DMS53 treated with DMSO at 0.1 percent for 48 hours (cell line): ENCODE measurements around the gene CERK.
A peak's percentile ranks its signal among the peaks of the same experiment; 100 is the strongest.
"Not testable (repeated sequence)": the region's sequence is repeated elsewhere in the genome, so short reads cannot be mapped to it uniquely, and the experiment has no call there.

Source experiments
- DNase-seq: peaks from one replicate; lab custom pipeline; 2025; ENCODE audit not compliant: unreplicated experiment; lab: John Stamatoyannopoulos, UW

Gene CERK

DNA sequence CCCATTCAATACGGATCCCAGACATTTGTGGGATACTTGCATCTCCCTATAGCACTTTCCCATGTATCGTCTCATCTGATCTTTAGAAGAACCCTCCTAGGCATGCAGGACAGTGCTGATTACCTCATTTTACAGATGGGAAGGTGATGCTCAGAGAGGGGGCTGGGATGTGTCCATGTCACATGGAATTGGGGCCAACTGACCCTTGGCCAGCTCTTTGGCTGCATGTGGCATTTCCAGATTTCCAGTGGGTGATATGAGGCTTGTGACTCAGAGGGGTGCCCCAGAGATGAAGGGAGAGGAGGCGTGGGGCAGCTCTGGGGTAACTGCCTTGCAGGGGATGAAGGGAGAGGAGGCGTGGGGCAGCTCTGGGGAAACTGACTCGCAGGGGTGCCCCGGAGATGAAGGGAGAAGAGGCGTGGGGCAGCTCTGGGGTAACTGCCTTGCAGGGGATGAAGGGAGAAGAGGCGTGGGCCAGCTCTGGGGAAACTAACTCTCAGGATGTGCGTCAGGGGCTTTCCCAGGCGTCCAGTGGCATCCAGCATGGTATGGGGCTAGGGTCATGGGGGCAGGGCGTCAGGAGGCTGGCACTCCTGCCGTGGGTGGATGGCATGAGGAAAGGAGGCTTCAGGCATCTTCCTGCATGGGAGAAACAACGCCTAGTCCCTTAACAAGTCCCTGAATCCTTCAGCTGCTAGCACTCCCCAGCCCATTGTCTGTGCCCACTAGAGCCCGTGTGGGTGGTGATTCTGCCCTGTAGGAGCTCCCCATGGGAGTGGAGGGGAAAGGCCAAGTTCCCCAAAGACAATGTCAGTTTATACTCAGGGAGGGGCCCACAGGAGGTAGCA is 11.9 kb upstream of the CERK start:
- DNase-seq: no peak

DNA sequence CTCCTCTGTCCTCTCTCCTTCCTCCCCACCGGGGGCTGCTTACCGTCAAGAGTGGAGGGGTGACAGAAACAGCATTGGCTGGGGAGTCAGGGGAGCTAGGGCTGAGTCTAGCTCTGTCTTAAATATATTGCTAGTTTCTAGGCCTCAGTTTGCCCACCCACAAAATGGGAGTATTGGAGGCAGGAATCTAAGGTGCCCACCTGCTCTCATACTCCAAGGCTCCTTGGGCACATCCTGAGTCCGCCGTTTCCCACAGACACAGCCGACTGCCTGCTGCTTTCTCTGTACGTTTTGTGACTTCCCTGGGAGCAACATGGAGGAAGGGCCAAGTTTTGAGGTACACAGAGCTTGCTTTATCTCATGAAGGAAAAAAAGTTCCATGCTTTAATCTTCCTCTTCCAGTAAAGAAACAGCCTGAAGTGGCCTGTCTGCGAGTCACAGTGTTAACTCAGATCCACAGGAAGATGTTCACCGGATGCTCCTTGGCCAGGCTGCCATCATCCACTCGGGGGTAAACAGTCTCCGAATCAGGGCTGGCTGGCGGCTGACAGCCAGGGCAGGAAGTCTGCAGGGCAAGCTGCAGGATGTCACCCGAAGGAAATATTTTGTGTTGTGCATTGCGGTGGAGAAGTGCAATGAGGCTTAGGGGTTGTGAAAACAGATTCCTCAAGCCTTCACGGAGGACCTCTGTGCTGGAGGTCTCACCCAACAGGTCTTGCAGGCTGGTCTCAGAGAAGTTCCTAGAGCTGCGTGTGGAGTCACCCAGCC is 11.0 kb upstream of the CERK start:
- DNase-seq: no peak

DNA sequence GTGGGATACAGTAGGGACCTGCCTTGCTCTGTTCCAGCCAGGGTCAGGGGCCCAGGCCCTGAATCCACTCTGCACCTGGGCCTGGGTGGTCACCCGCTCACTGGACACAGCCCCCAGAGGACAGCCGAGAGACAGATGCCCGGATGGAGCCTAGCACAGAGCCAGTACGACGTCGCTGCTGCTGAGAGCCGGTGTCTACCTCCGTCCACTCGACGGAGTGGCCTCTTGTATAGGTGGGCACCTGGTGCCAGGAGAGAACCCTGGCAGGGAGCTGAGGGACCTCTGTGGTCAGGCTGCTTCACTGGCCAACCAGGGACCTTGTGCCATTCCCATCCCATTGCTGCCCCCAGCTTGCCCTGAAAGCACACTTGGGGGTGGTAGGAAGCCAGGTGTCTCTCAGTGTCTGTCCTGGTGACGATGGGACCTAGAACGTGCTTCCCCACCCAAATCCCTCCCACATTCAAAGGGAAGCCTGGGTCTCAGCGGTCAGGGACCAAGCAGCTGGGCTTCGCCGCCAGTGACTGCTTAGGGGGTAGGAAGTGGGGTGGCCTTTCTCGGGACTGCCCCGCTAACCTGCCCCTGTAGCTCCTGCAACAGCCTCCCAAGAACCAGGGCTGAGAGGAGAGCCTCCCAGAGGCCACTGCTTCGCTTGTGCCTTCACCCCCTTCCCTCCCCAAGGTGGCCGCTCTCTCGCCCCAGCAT is 10.3 kb upstream of the CERK start:
- DNase-seq: no peak

DNA sequence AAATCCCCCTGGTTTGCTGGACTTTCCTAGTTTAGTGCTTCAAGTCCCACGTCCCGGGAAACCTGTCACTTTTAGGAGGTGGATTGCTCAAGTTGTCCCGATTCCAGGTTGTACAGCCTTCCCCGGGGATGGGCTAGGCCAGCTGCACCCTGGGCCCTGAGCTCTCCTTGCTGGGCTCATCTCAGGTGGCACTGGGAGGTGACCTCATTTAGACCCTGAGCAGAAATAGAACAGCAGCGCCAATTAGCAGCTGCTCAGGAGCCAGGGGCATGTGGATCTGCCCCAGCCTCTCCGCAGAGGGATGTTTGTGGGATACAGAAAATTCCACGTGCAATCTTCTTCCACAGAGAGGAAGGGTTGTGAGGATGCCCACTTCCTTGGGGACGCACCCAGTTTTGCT is 9.6 kb upstream of the CERK start:
- no peak for DNase-seq

DNA sequence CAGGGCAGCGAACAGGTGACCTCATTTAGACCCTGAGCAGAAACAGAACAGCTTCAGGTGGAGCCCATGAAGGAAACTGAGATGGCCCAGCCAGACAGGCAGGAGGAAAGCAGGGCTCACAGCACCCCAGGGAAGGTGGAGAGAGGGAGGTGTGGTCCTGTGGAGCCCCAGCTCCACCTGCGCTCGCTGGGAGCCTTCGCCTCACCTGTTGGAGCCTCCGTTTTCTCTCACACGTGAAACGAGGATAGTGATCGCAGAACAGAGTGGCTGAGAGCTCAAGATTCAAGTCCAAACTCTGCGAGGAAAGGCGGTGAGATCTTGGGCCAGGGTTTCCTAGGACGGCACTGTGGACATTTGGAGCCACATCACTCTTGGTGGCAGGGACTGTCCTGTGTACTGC is 8.6 kb upstream of the CERK start:
- DNase-seq: no peak

DNA sequence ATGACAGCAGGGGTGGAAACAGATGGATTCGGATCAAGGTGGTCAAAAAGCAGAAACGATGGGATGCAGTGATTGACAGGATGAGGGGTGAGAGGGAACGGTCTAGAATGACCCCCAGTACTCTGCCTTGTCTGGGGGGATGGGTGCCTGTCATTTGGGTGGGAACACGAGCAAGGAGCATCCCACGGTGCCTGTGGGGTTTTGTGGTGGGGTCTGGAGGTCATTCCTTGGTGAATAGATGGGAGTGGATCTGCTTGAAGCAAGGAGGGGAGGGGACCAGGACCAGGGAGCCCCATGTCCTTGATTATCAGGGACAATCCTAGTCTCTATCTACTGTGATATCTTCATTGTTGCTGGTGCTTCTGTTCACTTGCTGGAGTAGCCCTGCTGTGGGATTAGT is 8.1 kb upstream of the CERK start:
- DNase-seq: no peak

DNA sequence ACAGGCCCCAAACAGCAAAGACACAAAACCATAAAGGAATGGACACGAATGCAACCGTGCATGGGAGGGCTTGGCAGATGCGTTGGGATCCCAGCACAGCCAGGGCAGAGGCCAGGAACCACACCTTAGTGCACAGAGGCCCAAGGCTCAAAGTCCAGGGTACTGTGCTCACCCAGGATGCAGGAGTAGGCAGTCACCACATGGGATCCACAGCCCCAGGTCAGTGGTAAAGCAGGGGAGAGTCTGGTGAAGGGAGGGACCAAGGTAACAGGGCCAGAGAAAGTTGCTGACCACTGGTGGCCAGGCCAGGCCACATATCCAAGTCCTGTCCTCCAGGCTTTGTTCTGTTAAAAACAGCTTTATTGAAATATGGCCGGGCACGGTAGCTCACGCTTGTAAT is 6.5 kb upstream of the CERK start:
- DNase-seq: no peak

DNA sequence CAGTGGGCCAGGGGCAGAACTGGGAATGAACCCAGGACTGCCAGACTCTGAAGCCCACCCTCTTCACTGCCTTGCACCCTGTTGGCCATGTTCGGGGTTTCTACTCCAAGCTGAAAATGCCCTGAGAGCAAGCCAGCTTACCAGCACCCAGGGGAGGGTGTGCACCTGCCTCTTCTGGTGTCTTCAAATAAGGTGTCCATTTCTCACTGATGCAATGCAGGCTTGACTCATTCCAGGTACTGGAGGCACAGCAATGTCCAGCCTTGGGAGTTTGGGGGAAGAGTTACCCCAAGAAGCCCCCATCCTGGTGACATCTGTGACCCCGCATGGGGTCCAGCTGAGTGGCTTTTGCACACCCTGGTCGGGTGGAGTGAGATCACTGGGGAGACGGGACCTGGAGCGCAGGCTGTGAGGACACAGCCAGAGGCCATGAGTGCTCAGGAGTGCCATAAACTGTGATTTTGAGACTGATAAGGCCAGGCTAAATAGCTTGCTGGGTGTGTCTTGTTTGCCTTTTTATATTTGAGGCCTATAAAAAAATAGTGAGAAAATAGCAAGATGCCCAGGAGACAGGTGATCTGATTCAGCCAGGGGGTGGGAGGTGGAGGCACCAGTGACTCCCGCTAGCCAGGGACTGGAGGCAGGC is 4.6 kb upstream of the CERK start:
- DNase-seq: no peak

DNA sequence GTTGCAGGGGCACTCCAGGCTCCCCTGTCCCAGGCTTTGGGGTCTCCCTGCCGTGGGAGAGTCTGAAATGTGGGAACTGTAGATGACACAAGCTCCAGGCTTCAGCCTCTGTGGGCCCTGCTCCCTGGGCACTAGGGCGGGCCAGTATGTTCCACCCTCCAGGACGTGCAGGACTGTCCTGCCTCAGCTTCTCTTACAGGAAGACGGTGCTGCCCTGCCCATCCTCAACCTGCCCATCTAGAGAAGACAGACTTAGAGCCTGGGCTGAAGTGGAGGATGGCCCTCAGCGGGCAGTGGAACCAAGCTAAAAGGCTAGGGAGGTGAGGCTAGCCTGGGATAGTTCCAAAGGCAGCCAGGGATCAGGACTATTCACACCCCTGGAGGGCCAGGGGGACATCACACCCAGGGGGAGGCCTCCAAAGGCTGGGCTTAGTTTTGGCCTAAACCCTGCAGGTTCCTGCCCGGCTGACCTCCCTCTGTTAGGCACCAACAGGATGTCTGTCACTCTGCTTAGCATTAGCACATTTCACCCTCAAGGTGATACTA is 4.0 kb upstream of the CERK start:
- no peak for DNase-seq

DNA sequence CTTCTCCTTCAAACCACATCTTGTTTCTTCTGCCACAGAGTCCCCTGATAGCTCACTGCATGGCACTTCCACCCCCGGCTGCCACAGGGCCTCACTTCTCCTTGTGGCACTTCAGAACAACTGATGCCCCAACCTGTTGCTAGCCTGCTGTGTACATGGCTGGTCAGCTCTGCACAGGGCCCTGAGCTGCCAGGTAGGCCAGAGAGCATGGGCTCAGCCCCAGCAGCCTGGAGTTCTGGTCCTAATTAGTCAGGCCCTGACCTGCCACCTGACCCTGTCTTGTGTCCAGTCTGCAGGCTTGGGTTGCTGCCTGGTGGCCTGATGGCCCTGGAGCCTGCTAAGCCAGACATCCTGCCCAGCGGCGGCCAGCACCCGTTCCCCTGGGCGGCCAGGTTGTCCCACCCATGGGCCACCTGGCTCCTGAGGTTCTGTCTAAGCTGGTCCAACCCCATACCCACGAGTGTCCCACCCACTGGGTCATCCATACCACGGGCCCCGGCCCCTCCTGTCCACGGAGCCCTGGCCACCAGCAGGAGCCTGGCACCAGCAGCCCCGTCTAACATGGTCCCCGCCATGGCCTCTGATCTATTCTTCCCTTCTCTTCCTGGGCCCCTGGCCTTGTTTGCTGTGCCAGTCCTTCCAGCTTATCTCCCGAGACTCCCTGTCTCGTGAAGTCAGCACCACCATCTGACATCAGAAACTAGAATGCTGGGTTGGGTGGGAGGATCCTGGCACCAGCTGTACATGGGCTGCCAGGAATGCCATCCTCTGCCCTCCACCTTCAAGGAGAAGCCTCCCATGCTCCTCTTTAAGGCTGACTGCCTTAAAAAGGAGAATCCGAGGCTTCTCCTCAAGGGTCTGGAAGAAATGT is 3.1 kb upstream of the CERK start:
- no peak for DNase-seq

DNA sequence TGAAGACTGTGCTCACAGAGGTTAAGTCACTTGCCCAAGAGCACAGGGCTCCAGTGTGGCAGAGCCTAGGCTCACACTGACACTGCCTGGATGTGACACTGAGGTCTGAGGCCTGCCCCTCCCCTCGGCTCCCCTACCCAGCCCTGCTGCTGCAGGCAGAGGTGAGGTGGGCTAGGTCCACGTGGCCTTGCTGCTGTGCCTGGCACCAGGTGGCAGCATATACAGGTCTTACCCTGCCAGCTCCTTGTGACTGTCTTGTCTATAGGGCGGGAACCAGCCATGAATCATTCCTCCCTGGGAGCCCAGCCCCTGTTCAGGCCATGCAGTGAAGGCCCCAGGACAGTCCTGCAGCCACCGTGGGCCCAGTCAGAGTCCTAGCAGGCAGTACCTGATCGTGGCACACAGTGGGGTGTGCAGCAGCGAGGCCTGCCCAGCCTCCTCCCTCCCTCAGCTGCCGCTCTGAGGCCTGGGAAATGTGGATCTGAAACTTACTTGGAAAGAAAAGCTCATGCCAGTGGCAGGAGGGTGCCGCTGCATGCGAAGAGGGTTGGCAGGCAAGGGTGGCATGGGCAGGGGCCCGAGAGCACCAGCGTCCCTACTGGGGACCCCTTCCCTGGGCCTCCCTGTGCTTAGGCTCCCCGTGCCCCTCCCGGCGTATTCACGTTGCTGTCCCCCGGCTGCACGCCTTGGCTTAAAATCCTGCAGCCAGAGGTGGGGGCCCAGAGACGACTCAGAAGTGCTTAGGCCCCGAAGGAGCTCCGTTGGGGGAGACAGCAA is 1.2 kb upstream of the CERK start:
- DNase-seq: peak; percentile 74

DNA sequence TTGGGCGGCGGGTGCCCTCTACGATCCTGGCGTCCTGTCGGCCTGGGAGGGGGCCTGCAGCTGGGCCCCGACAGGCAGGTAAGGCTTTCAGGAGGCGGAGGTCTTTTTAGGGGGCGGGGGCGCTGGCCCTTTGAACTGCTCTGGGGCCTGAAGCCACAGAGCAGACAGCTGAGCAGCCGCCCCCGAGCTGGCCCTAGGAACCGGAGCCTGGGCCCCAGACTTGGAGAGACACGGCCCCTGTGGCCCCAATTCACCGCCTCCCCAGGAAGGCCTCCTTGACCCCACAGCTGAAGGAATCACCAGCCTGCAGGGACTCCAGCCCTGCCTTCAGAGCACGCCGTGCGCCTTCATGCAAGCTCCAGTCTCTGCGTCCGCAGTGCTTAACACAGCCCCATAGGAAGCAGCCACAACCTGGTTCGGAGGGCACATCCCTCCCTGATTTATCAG is 618 bp upstream of the CERK start:
- peak; percentile 74 for DNase-seq

DNA sequence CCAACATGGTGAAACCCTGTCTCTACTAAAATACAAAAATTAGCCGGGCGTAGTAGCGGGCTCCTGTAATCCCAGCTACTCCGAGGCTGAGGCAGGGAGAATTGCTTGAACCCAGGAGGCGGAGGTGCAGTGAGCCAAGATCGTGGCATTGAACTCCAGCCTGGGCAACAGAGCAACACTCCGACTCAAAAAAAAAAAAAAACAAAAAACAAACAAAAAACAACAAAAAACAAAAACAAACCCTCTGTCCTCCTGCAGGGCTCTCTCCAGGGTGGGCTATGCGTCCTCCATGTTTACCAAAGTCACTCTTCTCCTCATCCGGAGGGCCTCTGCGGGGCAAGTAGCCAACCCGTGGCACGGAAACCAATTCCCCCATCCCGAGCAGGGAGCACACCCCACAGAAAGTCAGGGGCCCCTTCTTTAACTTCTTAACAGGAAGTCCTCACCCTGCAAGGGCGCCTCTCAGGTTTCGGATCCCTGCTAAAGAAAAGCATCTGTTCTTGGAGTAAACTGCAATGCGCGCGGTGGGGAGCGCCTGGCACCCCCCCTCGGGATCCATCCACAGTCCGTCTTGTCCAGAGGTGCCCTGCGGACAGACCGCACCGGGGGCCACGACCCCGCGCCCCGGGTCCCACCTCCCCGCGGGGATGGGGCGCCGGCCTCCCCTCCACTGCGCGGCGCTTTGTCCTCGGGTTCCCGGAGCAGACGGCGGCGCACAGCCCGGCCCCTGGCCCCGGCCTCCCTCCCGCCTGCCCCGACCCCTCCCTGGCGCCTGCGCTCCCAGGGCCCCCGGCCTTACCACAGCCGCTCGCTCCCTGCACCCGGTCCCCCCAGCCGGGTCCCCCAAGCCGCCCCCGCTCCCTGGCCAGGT is 712 bp downstream of the CERK start:
- DNase-seq: no peak

DNA sequence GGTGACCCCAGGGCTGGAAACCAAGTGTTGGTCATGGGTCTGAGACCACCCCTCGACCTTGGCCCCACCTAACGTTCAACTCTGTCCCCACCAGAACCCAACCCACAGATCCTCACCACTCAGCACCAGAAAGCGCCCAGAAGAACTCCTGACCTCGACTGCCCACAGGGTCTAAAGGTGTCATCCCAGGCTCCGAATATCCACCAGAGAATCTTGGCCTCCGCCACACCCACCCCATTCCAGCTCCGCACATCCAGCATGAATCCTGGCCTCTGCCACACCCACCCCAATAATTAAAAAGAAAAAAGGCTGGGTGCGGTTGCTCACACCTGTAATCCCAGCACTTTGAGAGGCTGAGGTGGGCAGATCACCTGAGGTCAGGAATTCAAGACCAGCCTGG is 1.3 kb downstream of the CERK start:
- DNase-seq: no peak

DNA sequence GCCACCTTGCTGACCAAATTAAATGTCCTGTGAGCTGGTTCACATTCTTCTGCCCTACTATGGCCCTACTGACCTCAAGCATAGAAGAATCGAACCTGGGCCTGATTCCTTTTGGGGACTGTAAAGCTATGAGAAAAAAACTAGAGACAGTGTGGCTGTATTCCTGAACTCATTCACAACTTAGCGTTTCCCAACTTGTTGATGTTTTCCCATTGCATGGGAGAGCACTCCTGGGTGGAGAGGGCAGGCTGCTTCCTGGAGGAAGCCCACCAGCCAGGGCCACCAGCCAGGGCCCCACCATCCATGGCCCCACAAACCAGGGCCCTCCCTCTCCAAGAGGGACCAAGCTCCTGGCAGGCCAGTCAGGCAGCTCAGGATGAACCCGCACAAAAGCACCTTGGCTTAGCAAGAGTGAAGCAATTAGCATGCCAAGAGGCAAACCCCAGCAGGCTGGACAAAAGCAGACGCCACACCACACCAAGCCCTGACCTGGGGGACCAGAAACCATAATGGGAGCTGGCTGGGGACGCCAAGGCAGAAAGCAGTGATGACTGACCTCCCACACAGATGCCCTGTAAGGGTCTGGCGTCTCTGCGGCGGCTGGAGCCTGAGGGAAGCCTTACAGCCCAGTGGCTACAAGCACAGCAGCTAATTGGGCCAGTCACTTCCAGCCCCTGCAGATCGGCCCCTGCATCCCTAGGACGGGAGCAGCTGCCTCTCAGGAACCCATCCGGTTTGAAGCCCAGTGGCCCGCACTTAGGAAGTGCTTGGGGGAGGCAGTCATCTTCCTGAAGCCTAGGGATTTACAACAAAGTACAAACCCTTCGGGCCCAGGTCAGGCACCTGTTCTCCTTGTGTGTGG is 2.1 kb downstream of the CERK start:
- DNase-seq: no peak

DNA sequence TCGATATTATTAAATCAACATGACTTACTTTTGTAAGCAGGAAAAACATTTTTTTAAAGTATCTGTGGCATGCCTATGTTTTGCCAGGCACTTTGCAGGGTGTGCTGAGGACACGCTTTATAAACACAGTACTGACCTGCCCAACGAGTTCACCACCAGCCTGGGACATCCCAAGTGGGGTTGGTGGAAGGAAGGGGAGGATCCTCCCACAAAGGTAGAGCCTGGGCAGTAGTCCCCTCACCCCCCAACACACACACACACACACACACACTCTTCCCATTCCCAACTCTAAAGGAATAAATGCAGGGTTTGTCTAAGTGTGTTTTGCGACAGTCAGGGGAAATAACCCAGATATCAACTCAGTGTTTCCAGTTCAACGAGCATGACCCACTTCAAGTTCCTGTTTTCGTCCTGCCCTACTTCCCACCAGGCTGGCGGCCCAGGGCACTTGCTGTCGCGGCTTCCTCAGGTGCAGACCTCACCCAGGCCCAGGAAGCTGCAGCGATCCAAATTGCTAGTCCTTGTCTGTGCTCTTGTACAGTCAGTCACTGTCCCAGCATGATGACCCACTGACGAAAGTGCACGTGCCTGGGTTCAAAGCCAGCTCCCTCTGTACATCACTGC is 3.1 kb downstream of the CERK start:
- DNase-seq: peak; percentile 48

DNA sequence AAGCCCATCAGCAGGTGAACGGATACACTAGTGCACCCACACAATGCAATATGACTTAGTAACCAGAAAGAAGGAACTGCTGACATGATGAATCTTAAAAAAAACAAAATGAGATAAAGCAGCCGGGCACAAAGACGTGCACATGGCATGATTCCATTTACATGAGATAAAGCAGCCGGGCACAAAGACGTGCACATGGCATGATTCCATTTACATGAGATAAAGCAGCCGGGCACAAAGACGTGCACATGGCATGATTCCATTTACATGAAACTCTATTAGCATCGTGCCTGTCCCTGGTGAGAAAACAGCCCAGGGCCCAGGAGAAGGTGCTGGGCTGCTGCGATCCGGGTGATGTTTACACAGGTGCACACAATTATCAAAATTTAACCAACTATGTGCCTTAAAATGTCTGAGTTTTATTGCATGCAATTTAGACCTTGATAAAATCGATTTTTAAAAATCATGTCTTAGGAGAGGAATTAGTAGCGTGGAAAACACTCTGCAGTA is 3.8 kb downstream of the CERK start:
- DNase-seq: not testable (repeated sequence)
